ENCODE measurements around the gene TPCN1.

DNA sequence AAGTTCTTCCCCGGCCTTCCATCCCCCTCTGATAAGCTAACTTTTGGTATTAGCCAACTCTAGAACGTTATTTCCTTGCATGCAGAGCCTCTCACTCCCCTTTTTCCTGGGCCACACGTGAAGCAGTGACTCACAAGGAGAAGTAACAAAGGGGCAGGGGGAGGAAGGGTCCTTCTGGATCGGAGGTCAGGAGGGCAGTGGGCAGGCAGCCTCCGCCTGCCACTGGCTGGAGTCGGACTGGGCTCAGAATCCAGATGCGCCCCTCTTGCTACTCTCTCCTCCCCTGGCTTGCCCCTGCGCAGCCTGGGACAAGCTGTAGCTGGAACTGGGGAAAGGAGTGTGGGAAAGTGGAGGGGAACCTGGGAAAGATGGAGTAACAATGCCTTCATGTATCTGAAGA is 55.0 kb downstream of the TPCN1 start:
- TF ChIP-seq CTCF (CRISPR knock-in tag; IDR thresholded peaks at IDR 0.05) (no peak), GABPA (IDR thresholded peaks at IDR 0.05; ENCODE audit: low read depth, low read length) (no peak), GABPA (CRISPR knock-in tag; IDR thresholded peaks at IDR 0.05; ENCODE audit: low read depth) (no peak), STAT5B (CRISPR knock-in tag; IDR thresholded peaks at IDR 0.05) (no peak), CHD2 (IDR thresholded peaks at IDR 0.05; ENCODE audit: low read depth, low read length) (no peak), ZNF335 (CRISPR knock-in tag; IDR thresholded peaks at IDR 0.05) (no peak), ZNF790 (CRISPR knock-in tag; IDR thresholded peaks at IDR 0.05; ENCODE audit: borderline replicate concordance) (no peak), SP140L (CRISPR knock-in tag; IDR thresholded peaks at IDR 0.05; ENCODE audit: borderline replicate concordance) (no peak), ZKSCAN8 (CRISPR knock-in tag; IDR thresholded peaks at IDR 0.05; ENCODE audit: borderline replicate concordance) (no peak), POLR2A (IDR thresholded peaks at IDR 0.05; ENCODE audit: insufficient read depth in 1 of 2, low read depth in 2 of 2, low read length in 2 of 2) (no peak), ZNF274 (CRISPR knock-in tag; IDR thresholded peaks at IDR 0.05) (no peak), ZNF563 (CRISPR knock-in tag; IDR thresholded peaks at IDR 0.05) (no peak)
- TF ChIP-seq, protein P1, sequence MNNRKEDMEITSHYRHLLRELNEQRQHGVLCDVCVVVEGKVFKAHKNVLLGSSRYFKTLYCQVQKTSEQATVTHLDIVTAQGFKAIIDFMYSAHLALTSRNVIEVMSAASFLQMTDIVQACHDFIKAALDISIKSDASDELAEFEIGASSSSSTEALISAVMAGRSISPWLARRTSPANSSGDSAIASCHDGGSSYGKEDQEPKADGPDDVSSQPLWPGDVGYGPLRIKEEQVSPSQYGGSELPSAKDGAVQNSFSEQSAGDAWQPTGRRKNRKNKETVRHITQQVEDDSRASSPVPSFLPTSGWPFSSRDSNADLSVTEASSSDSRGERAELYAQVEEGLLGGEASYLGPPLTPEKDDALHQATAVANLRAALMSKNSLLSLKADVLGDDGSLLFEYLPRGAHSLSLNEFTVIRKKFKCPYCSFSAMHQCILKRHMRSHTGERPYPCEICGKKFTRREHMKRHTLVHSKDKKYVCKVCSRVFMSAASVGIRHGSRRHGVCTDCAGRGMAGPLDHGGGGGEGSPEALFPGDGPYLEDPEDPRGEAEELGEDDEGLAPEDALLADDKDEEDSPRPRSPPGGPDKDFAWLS (CRISPR knock-in tag; IDR thresholded peaks at IDR 0.05; ENCODE audit: borderline replicate concordance) = no peak
